Effector memory CD8-positive, alpha-beta T cell (primary cell): Measurements from ENCODE around the gene CHD5.
"Not testable (repeated sequence)": the region's sequence is repeated elsewhere in the genome, so short reads cannot be mapped to it uniquely, and the experiment has no call there.

Experiments used
- ATAC-seq: fragments of 150-1000 bp; cut with Tn5 transposase; replicated peaks from 2 replicates; pipeline ENCODE4 v1.10.0; 2021; ENCODE audit warnings: mild to moderate bottlenecking, moderate library complexity
- DNase-seq, 3 experiments: peaks; one replicate each; pipeline ENCODE4 v3.0.0; 2021
- H3K27ac Mint-ChIP-seq, 2 donors: one replicate each; pipeline ENCODE4 v1.8.0; 2022; ENCODE audit warnings: mild to moderate bottlenecking in 2 of 2, mixed read lengths in 2 of 2, moderate library complexity in 2 of 2
- H3K27me3 Mint-ChIP-seq, 2 donors: one replicate each; pipeline ENCODE4 v1.8.0; 2022; ENCODE audit warnings: mixed read lengths in 2 of 2
- H3K36me3 Mint-ChIP-seq: one replicate; pipeline ENCODE4 v1.8.0; 2022; ENCODE audit warnings: mild to moderate bottlenecking, moderate library complexity, mixed read lengths; ENCODE audit not compliant: insufficient read depth
- H3K4me1 Mint-ChIP-seq, 2 donors: one replicate each; pipeline ENCODE4 v1.8.0; 2022; ENCODE audit warnings: low read depth in 2 of 2, mixed read lengths in 2 of 2
- H3K4me3 Mint-ChIP-seq, 2 donors: one replicate each; pipeline ENCODE4 v1.8.0; 2022; ENCODE audit warnings: mild to moderate bottlenecking in 2 of 2, mixed read lengths in 2 of 2, moderate library complexity in 2 of 2
- H3K9me3 Mint-ChIP-seq, 2 donors: one replicate each; pipeline ENCODE4 v1.8.0; 2022; ENCODE audit warnings: mixed read lengths in 2 of 2

CHD5 gene

DNA sequence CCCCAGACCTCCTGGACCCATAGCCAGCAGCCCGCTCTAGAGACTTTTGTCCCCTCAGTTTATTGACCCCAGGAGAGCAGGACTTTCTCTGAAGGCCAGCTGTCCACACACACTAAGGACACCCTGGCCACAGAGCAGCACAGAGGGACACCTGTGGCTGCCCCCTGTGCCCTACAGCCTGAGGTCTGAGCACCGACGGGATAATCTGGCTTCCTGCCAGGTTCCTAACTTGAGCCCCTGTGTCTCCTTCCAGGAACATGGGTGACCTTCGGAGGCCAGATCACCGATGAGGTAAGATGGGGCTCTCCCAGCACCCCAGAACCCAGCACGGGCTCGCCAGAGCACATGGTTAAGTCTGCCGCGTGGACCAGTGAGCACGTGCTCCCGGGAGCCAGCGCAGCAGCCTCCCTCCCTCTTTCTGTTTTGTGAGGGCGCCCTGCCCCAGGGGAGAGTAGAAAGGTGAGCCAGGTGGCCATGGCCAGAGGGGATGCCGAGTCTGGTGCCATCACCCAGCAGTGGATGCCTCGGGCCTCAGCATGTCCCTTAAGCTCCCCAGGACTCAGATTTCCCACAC lies 106.6 kb downstream of the CHD5 start:
- Mint-ChIP-seq H3K9me3 (no peaks in the 10 kb centered on the region), H3K4me3 (no peak overlapping the region), H3K27me3 (no peaks in the 10 kb centered on the region), H3K4me1 (peaks cover 4 to 14% of the 10 kb centered on the region in 2 donors), H3K27ac (no peak overlapping the region), H3K36me3 (peaks cover 40% of the 10 kb centered on the region)
- DNase-seq (no peak), ATAC-seq (no peak)

DNA sequence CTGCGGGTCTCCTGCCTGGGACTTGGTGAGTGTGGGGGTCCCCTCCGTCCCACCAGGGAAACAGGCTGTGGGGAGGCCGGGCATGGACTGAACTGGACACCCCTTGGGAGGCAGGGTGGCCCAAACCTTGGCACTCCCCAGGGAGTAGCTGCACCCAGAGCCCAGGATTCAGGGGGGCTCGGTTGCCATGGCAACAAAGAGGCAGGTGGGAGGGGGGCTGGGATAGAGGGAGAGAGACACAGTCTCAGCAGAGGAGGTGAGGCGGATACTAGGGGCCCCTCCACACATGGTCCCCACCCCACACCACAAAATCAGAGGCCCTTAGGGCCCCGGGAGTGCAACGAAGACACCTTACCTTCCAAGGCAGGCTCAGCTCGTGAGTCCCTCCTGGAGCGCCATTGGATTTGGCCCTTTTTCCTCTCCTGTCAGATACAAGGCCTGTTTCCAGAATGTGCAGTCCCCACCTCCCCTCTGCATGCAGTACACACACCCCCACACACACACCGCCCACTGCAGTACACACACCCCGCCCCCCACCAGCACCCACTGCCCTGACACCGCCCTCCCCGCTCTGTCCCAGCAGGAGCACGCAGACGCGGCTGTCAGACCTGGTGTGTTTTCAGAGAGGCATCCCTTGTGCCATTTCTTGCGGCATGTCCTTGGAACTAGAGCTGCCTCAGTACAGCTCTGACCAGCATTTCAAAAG lies 107.2 kb downstream of the CHD5 start:
- no peak overlapping the region for H3K4me3 Mint-ChIP-seq
- H3K4me1 Mint-ChIP-seq: peaks cover 4 to 11% of the 10 kb centered on the region in 2 donors
- H3K27me3 Mint-ChIP-seq: no peaks in the 10 kb centered on the region
- DNase-seq: no peak
- H3K36me3 Mint-ChIP-seq: peaks cover 40% of the 10 kb centered on the region
- H3K9me3 Mint-ChIP-seq: no peaks in the 10 kb centered on the region
- ATAC-seq: no peak
- peak overlapping the region in 1 of 2 donors; percentile 41 for H3K27ac Mint-ChIP-seq

- Mint-ChIP-seq H3K27me3 (no peaks in the 10 kb centered on the region), H3K4me3 (no peak overlapping the region), H3K36me3 (peaks cover 36% of the 10 kb centered on the region), H3K4me1 (peaks cover 8 to 16% of the 10 kb centered on the region in 2 donors), H3K27ac (no peak overlapping the region), H3K9me3 (no peaks in the 10 kb centered on the region)
- ATAC-seq: no peak
- no peak for DNase-seq
These were observed 108.9 kb downstream of the CHD5 start for GRCh38 chr1:6071219-6071618.

GRCh38 chr1:6070450-6070974 lies 109.6 kb downstream of the CHD5 start:
- no peaks in the 10 kb centered on the region for H3K27me3 Mint-ChIP-seq
- H3K36me3 Mint-ChIP-seq: peaks cover 30% of the 10 kb centered on the region
- H3K9me3 Mint-ChIP-seq: no peaks in the 10 kb centered on the region
- H3K4me1 Mint-ChIP-seq: peaks cover 8 to 16% of the 10 kb centered on the region in 2 donors
- no peak overlapping the region for H3K27ac Mint-ChIP-seq
- DNase-seq: no peak
- ATAC-seq: no peak
- no peak overlapping the region for H3K4me3 Mint-ChIP-seq

- H3K4me3 Mint-ChIP-seq: no peak overlapping the region
- peaks cover 30% of the 10 kb centered on the region for H3K36me3 Mint-ChIP-seq
- DNase-seq (no peak), ATAC-seq (no peak)
- H3K4me1 Mint-ChIP-seq: peaks cover 5 to 13% of the 10 kb centered on the region in 2 donors
- no peaks in the 10 kb centered on the region for H3K27me3 Mint-ChIP-seq
- H3K9me3 Mint-ChIP-seq: no peaks in the 10 kb centered on the region
- H3K27ac Mint-ChIP-seq: peak overlapping the region in 1 of 2 donors; percentile 31
These were observed 110.5 kb downstream of the CHD5 start for GRCh38 chr1:6069573-6069972.

GRCh38 chr1:6068932-6069331 lies 111.2 kb downstream of the CHD5 start:
- peaks cover 26% of the 10 kb centered on the region for H3K36me3 Mint-ChIP-seq
- peak overlapping the region in 1 of 2 donors; percentile 31 for H3K27ac Mint-ChIP-seq
- no peaks in the 10 kb centered on the region for H3K9me3 Mint-ChIP-seq
- DNase-seq (no peak), ATAC-seq (no peak)
- H3K27me3 Mint-ChIP-seq: no peaks in the 10 kb centered on the region
- H3K4me1 Mint-ChIP-seq: peaks cover 10 to 13% of the 10 kb centered on the region in 2 donors
- H3K4me3 Mint-ChIP-seq: no peak overlapping the region

DNA sequence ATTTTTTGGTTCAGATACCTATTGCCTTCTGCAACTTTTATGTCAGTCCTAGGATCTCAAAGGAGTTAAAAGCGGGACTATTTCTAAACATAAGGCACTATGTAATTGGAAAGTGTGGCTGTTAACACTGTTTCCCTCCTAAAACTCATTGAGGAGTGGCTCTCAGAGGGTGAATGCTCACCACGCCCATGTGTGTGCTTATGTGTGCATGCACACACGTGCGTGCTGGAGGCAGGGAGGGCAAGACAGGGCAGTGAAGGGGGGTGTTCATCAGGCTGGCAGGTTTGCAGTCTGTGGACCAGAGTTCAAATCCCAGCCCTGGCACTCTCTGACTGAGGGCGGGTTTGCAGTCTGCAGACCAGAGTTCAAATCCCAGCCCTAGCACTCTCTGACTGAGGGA lies 112.0 kb downstream of the CHD5 start:
- Mint-ChIP-seq H3K4me1 (peaks cover 16 to 18% of the 10 kb centered on the region in 2 donors), H3K9me3 (no peaks in the 10 kb centered on the region), H3K27me3 (no peaks in the 10 kb centered on the region), H3K36me3 (peaks cover 26% of the 10 kb centered on the region), H3K4me3 (no peak overlapping the region), H3K27ac (no peak overlapping the region)
- ATAC-seq (no peak), DNase-seq (no peak)

- peaks cover 22% of the 10 kb centered on the region in 2 donors for H3K4me1 Mint-ChIP-seq
- ATAC-seq (no peak), DNase-seq (no peak)
- H3K9me3 Mint-ChIP-seq: no peaks in the 10 kb centered on the region
- no peaks in the 10 kb centered on the region for H3K27me3 Mint-ChIP-seq
- no peak overlapping the region for H3K4me3 Mint-ChIP-seq
- peaks cover 27% of the 10 kb centered on the region for H3K36me3 Mint-ChIP-seq
- H3K27ac Mint-ChIP-seq: peak overlapping the region; percentile 39 to 61
These were observed 113.4 kb downstream of the CHD5 start for GRCh38 chr1:6066680-6067079.

DNA sequence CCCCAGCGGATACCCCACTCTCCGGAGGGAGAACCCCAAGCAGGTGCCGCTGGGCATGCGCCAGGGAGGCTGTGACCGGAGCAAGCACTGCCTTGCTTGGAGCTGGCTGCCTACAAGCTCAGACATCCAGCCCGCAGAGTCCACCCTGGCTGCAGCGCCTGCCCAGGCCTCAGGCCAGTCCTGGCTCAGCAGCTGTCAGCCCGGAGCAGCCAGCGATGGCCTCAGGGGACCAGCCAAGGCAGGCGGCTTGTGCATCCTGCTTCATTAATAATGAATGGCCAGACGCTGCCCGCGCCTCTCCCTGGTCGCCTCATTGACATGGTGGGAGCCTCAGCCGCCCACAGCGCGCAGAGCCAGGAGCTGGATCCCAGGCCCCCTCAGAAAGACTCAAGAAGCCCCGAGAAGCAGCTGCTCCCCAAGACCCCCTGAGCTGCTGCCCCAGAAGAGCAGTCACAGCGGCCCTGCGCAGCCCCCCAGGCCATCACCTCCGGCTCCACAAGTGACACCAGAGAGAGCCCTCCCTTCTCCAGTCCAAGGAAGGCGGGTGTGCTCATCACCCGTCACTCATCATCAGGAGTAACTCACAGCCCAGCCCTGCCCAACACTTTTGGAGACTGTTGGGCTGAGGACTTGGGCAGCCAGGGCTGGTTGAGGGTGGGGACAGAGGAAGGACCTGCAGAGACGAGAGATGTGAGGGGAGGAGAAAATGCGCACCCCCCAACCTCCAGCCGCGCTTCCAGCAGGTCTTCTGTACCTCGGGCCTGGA lies 114.8 kb downstream of the CHD5 start:
- Mint-ChIP-seq H3K9me3 (no peaks in the 10 kb centered on the region), H3K27ac (no peak overlapping the region), H3K4me1 (peaks cover 22 to 24% of the 10 kb centered on the region in 2 donors), H3K27me3 (no peaks in the 10 kb centered on the region), H3K36me3 (peaks cover 30% of the 10 kb centered on the region), H3K4me3 (no peak overlapping the region)
- DNase-seq (no peak), ATAC-seq (no peak)

DNA sequence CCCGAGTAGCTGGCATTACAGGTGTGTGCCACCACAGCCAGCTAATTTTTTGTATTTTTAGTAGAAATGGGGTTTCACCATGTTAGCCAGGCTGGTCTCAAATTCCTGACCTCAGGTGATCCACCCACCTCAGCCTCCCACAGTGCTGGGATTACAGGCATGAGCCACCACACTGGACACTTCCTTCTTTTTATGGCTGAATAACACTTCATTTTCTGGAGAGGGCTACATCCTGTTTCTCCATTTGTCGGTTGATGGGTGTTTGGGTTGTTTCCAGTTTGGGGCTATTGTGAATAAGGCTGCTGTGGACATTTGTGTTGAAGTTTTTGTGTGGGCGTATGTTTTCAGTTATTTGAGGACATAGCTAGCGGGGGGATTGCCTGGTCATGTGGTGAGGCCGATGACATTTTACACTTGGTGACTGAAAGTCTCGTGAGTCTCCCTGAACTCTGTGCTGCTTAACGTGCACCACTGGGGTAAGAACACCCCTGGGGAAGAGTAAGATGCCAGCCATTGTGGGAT lies 116.5 kb downstream of the CHD5 start:
- Mint-ChIP-seq H3K4me1 (peaks cover 24 to 27% of the 10 kb centered on the region in 2 donors), H3K27ac (peak overlapping the region in 1 of 2 donors; percentile 4), H3K36me3 (peaks cover 28% of the 10 kb centered on the region)
- not testable (repeated sequence) for DNase-seq, H3K9me3 Mint-ChIP-seq, H3K27me3 Mint-ChIP-seq, H3K4me3 Mint-ChIP-seq, ATAC-seq

DNA sequence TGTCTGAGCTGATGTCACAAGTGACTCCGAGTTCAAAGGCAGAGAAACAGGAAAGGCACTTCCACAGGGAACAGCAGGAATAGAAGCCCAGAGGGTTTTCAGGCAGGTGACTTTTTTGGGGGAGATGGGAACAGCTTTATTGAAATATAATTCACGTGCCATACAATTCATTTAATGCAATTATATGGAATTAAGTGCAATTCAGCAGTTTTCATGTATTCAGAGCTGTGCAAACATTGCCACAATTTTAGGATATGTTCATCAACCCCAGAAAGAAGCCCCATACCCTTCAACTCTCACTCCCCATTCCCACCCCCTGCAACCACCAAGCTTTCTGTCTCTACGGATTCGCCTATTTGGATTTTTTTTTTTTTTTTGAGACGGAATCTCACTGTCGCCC lies 117.5 kb downstream of the CHD5 start:
- Mint-ChIP-seq H3K4me3 (no peak overlapping the region), H3K4me1 (peaks cover 24 to 29% of the 10 kb centered on the region in 2 donors), H3K36me3 (peaks cover 31% of the 10 kb centered on the region), H3K27me3 (no peaks in the 10 kb centered on the region), H3K27ac (no peak overlapping the region), H3K9me3 (no peaks in the 10 kb centered on the region)
- ATAC-seq (no peak), DNase-seq (no peak)

GRCh38 chr1:6059866-6060265 lies 120.3 kb downstream of the CHD5 start:
- DNase-seq (no peak), ATAC-seq (no peak)
- Mint-ChIP-seq H3K4me3 (no peak overlapping the region), H3K9me3 (no peaks in the 10 kb centered on the region), H3K4me1 (peaks cover 34 to 36% of the 10 kb centered on the region in 2 donors), H3K27ac (no peak overlapping the region), H3K27me3 (no peaks in the 10 kb centered on the region), H3K36me3 (peaks cover 24% of the 10 kb centered on the region)

- no peak overlapping the region for H3K4me3 Mint-ChIP-seq
- ATAC-seq: no peak
- peaks cover 33 to 37% of the 10 kb centered on the region in 2 donors for H3K4me1 Mint-ChIP-seq
- peak overlapping the region; percentile 51 to 72 for H3K27ac Mint-ChIP-seq
- no peak for DNase-seq
- H3K36me3 Mint-ChIP-seq: peaks cover 30% of the 10 kb centered on the region
- H3K9me3 Mint-ChIP-seq: no peaks in the 10 kb centered on the region
- no peaks in the 10 kb centered on the region for H3K27me3 Mint-ChIP-seq
These were observed 122.8 kb downstream of the CHD5 start for GRCh38 chr1:6057170-6057845.
